ENCODE results near the gene LAMC1. TPM values are rescaled to one million over a fixed set of nuclear protein-coding genes. Genes with fewer than 3 reads are reported as not detected.
"Not testable (repeated sequence)": the region's sequence is repeated elsewhere in the genome, so short reads cannot be mapped to it uniquely, and the experiment has no call there.

Gene LAMC1
- total RNA-seq, 1 experiment from 2014 or later, result 132 TPM

DNA sequence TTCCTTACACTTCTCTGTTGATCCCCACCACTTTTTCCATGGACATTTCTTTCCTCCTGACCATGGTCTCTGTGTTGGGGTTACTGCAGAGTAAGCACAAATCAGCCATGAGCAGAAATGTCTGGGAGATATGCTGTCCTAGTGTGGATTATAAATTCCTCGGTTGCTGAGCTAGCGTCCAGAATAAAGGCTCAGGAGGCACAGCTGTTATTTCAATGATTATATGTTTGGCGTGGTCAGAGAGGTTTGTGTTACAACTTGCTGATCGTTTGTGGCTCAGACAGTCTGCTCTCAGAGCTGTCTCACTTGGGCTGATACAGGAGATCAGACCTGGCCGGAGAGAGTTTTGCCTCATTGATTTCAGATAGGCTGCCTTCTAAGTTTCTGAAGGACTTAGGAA, 125.4 kb downstream of the LAMC1 start:
- no peak for DNase-seq (ENCODE audit: low read depth)

DNA sequence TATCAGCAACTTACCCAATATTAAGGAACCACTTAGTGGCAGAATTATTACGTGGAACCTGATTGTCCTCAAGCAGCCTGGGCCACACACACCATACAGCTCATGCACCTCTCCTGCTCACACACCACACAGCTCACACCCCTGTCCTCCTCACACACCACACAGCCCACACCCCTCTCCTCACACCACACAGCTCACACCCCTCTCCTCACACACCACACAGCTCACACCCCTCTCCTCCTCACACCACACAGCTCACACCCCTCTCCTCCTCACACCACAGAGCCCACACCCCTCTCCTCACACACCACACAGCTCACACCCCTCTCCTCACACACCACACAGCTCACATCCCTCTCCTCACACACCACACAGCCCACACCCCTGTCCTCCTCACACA, 126.1 kb downstream of the LAMC1 start:
- no peak for DNase-seq (ENCODE audit: low read depth)

DNA sequence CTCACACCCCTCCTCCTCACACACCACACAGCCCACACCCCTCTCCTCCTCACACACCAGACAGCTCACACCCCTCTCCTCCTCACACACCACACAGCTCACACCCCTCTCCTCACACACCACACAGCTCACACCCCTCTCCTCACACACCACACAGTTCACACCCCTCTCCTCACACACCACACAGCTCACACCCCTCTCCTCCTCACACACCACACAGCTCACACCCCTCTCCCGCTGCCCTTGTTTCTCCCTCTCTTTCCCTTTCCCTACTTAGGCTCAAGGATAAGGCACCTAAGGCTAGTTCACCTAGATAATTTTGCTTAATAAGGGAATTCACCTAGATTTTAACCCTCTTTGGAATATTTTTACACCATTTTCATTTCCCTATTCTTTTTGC, 126.8 kb downstream of the LAMC1 start:
- not testable (repeated sequence) for DNase-seq (ENCODE audit: low read depth)

DNA sequence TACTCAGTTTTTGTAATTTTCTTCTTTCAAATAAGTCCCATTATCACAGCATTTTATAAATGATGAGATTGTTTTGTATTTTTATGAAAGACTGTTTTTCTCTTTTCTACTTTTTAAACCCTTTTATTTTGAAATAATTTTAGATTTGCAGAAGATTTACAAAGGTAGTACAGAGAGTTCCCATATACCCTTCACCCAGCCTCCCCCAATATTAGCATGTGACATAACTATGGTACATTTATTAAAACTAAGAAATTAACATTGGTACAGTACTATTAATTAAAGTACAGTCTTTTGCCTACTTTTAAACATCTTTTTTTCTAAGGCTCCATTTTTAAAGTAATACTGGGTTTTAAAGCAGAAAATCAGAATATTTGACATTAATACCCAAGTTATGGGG, 127.2 kb downstream of the LAMC1 start:
- no peak for DNase-seq (ENCODE audit: low read depth)

DNA sequence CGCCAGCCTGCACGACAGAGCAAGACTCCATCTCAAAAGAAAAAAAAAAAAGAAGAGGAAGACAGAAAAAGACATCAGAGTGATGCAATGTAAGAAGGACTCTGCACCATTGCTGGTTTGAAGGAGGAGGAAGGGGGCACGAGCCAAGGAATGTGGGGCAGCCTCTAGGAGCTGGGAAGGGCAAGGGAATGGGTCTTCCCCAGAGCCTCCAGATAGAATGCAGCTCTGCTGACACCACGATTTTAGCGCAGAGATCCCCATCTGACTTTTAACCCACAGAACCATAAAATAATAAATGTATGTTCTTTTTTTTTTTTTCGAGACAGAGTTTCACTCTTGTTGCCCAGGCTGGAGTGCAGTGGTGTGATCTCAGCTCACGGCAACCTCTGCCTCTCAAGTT, 129.0 kb downstream of the LAMC1 start:
- no peak for DNase-seq (ENCODE audit: low read depth)

DNA sequence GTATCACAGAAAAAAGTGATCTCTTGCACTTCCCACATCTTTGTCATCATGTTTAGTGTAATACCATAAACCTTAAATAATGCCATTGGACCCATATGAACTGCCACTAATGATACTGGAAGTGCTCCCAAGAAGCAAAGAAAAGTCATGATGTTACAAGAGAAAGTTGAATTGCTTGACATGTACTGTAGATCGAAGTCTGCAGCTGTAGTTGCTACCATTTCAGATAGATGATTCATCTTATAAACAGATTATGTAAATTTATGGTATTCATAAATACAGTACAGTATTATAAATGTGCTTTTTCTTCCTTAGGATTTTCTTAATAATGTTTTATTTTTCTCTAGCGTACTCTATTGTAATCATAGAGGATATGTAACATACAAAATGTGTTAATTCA, 132.7 kb downstream of the LAMC1 start:
- no peak for DNase-seq (ENCODE audit: low read depth)

DNA sequence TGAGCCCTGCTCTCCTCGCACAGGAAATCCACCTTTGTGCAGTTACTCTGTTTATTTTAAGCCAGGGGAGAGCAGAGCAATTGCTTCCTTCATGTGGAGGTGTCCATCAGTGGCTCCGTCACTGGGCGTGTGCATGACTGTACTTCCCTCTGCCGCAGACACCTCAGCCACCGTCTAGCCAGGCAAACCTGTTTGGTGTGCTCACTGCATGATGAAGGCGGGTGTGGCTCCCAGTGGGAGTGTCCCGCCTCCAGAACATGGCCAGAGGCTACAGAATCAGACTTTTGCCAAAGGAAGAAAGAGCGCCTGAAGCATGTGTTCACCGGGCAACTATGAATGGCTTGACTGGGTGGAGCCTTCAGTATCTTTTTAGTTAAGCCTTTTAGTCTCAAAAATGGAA, 136.7 kb downstream of the LAMC1 start:
- DNase-seq (ENCODE audit: low read depth), result peak; percentile 70

DNA sequence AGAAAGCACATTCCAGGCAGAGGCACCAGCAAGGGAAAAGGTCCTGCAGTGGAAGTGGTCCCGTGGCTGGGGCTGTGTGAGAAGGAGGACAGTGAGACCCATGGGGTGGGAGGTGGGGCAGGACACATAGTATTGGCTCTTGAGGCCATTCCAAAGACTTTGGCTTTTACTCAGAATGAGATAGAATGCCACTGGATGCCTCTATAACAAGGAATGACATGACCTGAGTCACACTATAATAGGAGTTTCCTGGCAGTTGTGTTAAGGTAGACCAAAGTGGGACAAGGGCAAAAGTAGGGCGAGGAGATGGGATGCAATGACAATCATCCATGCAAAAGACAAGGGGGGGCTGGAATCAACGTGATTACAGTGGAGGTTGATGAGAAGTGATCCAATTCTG, 138.2 kb downstream of the LAMC1 start:
- DNase-seq (ENCODE audit: low read depth), result no peak

DNA sequence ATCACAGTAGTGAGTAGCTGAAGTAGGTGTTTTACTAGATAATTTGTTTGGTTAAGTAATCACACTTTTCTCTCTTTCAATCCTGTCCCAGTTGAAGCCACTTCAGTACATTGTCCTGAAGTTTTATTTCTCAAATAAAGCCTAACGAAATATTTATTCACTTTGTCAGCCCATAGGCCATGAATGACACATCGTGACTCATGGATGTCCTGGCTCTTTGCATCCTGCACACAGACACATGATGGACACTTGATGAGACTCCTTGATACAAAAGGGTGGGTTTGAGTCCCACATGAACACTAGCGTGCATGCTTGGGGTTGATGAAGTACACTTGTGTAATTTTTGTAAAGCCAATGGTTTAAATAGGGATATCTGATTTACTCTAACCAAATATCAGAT, 140.1 kb downstream of the LAMC1 start:
- DNase-seq (ENCODE audit: low read depth), result peak; percentile 96

DNA sequence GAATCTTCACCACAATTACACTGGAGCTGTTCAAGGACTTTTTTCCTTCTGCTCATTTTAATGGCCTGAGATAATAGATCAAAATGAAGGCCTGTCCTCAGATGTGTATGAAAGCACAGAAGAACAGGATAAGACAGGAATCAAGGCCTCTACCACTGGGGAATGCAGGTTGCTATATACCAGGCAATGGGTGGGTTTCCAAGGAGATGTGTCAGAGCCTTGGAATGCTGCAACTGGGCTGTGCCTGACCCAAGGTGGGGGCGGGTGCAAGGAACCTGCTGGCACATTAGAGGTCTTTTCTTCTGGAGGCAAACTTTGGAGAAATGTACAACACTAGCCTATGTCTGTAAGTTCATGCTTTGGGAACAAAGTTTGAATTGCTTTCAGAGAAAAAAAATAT, 141.1 kb downstream of the LAMC1 start:
- DNase-seq (ENCODE audit: low read depth), result peak; percentile 74

DNA sequence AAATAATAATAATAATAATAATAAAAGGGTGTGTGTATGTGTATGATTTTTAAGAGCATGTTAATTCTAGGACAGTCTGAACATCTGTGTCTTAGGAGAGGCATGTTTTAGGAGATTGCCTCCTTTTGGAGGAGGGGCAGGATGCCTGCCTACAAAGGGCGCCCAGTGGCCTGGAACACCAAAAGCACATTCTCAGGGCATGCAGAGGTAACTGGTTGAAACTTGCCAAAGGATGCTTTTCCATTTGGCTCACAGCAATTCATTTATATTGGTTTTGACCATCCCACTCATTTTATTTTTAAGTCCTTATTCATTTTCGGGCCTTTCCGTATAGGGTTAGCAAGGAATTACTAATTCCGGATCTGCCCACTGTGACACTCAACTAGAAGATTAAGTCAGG, 141.7 kb downstream of the LAMC1 start:
- DNase-seq (ENCODE audit: low read depth), result no peak

DNA sequence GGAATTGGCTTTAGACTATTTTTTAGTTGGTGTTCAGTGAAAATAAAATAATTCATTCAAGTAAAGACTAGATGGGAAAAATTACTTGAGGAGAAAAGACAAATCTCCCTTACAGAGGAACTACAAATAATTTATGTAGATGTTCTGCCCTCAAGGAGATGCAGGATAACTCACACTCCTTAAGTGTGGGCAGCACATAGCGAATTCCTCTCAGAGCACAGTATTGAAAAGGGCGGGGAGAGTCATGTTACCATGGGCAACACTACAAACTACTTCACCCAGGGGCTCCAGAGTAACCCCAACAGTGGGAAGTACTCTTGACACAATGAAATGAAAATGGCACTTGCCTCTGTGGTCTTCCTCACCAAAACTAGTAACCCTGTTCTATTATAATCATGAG, 142.2 kb downstream of the LAMC1 start:
- DNase-seq (ENCODE audit: low read depth), result no peak

DNA sequence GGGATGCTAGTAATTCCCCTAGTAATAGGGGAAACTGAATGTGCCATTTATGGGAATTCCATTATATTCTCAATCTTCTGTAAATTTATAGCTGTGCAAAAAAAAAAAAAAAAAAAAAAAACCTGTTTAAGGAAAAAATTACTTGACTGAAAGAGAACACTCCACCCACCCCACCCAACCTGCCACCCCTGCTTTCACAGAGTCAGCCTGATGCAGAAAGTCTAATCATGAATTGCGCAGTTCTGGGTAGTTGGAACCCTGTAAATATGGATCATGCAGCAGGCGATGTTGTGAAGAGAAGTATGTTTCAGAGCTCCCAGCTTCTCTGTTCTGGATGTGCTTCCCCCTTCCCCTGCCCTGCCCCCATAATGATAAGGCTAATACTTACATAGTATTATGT, 143.2 kb downstream of the LAMC1 start:
- no peak for DNase-seq (ENCODE audit: low read depth)

DNA sequence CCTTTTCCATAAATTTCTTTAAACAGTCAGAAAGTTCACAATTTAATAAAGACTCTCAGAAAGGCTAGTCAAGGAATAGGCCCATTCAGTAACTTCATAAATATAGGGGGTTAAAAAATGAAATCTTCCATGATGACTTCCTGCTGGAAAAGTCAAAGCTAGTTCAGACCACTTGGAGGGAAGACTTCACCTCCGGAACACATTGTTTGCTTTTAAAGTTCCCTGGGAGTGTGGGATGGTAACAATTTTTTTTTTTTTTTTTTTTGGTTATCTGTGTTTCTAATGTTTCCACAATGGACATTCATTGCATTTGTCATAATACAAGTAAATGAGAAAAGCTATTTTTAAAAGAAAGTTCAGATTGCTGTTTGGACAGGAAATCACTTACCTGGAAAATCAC, 144.5 kb downstream of the LAMC1 start:
- no peak for DNase-seq (ENCODE audit: low read depth)

DNA sequence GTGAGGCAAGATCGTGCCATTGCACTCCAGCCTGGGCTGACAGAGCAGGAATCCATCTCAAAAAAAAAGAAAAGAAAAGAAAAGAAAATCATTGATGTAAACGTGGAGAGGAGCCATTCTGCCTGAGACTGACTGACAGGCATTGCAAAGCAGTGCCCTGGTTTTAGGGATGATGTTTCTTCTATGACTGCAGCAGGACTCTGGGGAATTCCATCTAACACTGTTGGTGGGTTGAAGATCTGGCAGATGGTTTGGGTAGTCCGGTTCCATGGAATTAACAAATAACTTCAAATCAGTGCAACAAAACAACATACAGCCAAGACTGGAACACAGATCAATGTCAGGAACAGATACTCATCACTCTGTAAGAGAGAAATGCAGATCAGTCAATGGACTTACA, 145.1 kb downstream of the LAMC1 start:
- no peak for DNase-seq (ENCODE audit: low read depth)

DNA sequence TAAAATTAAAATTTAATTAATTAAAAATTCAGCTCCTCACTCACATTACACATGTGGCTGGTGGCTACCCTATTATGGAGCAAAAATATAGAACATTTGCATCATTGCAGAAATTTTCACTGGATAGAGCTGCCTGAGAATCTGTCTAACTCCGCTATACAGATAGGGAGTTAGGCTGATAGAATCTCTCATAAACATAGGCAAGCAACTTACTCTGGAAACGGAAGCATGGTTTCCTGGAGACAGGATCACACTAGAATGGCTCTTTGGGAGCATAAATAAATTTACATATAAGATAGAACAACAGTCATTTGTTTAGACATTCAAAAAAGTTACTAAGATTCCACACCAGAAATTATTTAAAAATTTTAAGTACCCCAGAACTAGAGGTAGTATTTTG, 150.6 kb downstream of the LAMC1 start:
- DNase-seq (ENCODE audit: low read depth), result no peak

DNA sequence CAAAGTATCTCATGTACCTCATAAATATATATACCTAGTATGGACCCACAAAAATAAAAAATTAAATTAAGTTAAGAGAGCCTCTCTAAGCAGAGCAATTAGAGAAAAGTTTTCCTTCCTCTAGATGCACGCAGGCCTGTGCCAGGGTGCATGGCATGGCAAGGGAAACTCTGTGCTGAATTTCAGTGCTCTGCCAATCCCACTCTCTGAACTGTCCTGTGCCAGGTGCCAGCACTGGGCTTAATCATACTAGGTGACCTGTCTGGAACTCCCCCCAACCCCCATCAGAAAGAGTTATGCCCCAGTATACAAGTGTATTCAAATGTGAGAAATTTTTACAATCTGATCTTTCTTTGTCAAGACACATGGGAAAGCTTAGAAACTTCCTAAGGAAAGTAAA, 152.4 kb downstream of the LAMC1 start:
- DNase-seq (ENCODE audit: low read depth), result no peak

DNA sequence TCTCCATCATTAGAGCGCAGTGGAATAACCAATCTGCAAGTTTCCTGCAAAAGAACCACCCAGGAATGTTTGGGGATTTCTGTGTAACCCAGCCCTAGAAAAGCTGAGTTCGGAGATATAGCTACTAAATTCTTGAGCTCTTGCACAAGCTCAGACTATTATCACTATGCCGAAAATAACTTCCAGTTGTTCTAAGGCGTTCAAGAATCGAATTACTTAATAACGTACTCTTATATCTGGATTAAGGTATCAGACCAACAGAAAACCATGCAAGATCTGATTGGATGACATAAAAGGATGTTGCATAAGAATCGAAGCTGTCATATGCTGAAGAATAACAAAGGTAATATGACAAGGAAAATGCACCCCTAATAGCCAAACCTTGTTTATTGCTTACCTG, 155.3 kb downstream of the LAMC1 start:
- DNase-seq (ENCODE audit: low read depth), result no peak

DNA sequence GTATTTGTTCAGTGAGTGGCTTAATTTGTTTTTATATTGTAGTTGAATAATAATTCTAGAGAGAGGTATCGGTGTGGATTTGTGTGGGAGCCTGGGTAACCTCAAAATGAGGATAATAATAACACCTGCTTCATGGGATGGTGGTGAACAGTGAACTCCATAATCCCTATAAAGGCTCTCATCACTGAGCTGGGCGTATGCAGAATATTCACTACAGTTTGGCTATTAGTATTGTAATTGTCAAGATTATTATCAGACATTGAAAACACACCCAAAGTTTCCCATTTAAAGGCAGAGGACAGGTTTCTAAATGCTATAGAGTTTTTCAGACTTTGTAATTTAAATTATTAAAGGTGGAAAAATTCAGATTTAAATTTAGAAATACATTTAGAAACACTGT, 155.8 kb downstream of the LAMC1 start:
- no peak for DNase-seq (ENCODE audit: low read depth)

DNA sequence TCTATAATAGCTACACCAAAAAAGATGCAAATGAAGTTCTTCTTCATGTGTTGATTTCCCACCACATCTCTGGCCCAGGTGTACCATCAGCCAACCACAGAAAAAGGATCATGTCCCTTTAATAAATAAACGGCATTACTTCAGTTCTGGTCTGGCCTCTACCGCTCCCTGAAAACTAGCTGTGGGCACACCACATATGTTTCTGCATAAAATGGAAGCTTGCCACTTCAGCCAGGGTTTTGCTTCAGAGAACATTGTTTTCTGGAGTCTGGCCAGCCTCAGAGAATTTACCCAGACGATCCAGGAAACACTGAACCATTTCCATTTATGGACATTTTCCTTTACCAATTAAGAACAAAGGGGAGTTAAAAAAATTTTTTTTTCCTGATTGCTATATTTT, 157.0 kb downstream of the LAMC1 start:
- peak; percentile 95 for DNase-seq (ENCODE audit: low read depth)

DNA sequence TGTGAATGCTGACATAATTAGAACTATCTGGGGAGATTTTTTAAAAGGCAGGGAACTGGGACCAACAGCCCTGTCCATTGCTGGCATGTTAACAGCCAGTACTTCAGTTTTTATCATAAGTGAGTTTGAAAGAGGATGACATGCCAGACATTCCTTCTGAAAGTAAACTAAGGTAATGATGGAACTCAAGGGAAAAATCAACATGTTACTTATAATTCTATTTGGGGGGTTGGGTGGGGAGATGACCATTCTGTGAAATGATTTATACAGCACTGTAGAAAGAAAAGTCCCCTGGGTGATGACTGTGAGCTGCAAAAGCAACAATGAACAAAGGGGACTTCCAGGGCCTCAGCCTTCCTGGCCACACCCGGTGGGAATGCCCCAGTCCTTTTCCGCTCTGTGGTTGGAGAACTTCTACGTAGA, 157.4 kb downstream of the LAMC1 start:
- DNase-seq (ENCODE audit: low read depth), result peak; percentile 93

DNA sequence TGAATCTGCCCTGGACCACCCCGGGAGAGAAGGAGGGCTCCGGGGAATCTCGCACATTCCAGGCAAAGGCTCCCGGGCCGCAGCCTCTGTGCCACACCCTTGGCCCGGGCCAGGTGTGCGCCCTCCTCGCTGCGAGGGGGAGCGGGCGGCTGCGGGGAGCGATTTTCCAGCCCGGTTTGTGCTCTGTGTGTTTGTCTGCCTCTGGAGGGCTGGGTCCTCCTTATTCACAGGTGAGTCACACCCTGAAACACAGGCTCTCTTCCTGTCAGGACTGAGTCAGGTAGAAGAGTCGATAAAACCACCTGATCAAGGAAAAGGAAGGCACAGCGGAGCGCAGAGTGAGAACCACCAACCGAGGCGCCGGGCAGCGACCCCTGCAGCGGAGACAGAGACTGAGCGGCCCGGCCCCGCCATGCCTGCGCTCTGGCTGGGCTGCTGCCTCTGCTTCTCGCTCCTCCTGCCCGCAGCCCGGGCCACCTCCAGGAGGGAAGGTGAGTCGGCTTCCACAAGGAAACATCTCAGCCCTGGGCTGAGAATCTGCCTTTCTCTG, 162.8 kb downstream of the LAMC1 start, which contains the start of gene LAMC2:
TSS of gene LAMC2 (plus strand) at position 324 of the 550 bp plus-strand sequence. CDS start at position 413, 89 bp downstream.
- DNase-seq (ENCODE audit: low read depth), result no peak

DNA sequence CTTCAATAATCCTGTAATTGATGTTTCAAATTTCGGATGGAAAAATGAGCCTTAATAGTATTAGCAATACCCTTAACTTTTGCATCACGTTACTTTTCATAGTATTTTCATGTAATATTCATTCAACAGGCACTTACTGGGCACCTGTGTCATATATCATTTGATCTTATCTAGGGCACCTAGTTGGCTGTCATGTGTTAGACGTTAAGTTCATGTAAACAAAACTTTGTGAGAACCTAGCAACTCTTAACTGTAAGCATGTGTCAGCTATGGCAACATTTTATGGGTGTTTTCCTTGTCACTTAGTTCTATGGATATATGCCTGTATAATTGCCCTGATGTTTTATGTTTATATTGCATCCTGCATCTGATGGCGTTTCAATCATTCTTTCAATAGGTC, 163.6 kb downstream of the LAMC1 start:
- DNase-seq (ENCODE audit: low read depth), result no peak

DNA sequence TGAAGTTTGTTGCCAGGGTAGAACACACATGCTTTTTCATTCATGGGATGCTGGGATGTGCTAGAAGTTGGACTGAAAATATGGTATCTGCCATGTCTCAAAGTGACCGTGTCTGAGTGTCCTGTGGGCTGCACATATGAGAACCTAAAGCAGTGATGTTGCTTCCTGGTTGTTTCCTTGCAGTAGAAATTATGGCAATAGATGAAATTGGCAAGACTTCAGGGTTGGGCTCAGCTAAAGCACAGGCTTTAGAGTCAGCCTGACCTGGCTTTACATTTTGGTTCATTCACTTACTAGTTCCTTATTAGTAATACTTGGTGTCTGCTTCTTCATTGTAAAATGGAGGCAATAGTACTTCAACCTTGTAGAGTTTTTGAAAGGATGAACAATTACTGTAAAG, 165.0 kb downstream of the LAMC1 start:
- no peak for DNase-seq (ENCODE audit: low read depth)

DNA sequence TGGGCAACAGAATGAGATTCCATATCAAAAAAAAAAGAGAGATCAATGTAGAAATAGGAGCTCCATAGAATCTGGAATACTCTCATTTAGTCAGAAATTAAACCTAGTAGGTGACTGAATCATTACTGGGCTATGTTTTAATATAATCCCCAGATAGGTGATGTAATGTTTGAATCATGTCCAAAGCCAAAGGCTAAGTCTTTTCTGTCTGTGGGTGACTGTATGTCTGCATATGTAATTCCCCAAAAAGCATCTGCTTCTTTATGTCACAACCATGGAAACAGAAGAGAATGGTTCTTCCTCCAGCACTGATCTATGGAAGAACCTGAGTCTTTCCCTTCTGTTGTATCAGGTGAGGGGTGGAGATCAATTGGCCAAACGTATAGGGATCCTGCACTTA, 168.6 kb downstream of the LAMC1 start:
- peak; percentile 64 for DNase-seq (ENCODE audit: low read depth)
